Activated gamma-delta T cell treated with Interleukin-2 at 50 U/mL for 16 hours (primary cell): ENCODE measurements around the gene NCEH1.
"Not testable (repeated sequence)": the region's sequence is repeated elsewhere in the genome, so short reads cannot be mapped to it uniquely, and the experiment has no call there.

Experiments used
- DNase-seq: peaks from one replicate; pipeline ENCODE4 v3.0.0-alpha.2; 2020

NCEH1 gene

GRCh38 chr3:172707030-172707429 is 3.8 kb downstream of the NCEH1 start:
- no peak for DNase-seq

GRCh38 chr3:172705170-172705569 is 5.7 kb downstream of the NCEH1 start:
- DNase-seq: no peak

GRCh38 chr3:172704001-172704400 is 6.9 kb downstream of the NCEH1 start:
- no peak for DNase-seq

GRCh38 chr3:172702731-172703130 is 8.1 kb downstream of the NCEH1 start:
- not testable (repeated sequence) for DNase-seq

- no peak for DNase-seq
These were observed 8.6 kb downstream of the NCEH1 start for GRCh38 chr3:172702256-172702655.

GRCh38 chr3:172701751-172702150 is 9.1 kb downstream of the NCEH1 start:
- no peak for DNase-seq

- DNase-seq: no peak
These were observed 9.9 kb downstream of the NCEH1 start for GRCh38 chr3:172700936-172701455.

- DNase-seq: no peak
These were observed 10.6 kb downstream of the NCEH1 start for GRCh38 chr3:172700256-172700655.

- DNase-seq: no peak
These were observed 11.8 kb downstream of the NCEH1 start for GRCh38 chr3:172699031-172699430.

GRCh38 chr3:172698631-172699030 is 12.2 kb downstream of the NCEH1 start:
- no peak for DNase-seq

- DNase-seq: no peak
These were observed 13.3 kb downstream of the NCEH1 start for GRCh38 chr3:172697558-172697957.

GRCh38 chr3:172696357-172696756 is 14.5 kb downstream of the NCEH1 start:
- DNase-seq: no peak

- DNase-seq: no peak
These were observed 16.2 kb downstream of the NCEH1 start for GRCh38 chr3:172694573-172695246.

GRCh38 chr3:172692751-172693338 is 18.0 kb downstream of the NCEH1 start:
- no peak for DNase-seq

GRCh38 chr3:172690936-172691335 is 19.9 kb downstream of the NCEH1 start:
- no peak for DNase-seq

GRCh38 chr3:172688588-172688987 is 22.3 kb downstream of the NCEH1 start:
- no peak for DNase-seq

GRCh38 chr3:172687501-172687900 is 23.4 kb downstream of the NCEH1 start:
- DNase-seq: no peak

GRCh38 chr3:172685331-172686214 is 25.3 kb downstream of the NCEH1 start:
- no peak for DNase-seq

GRCh38 chr3:172680684-172681083 is 30.2 kb downstream of the NCEH1 start:
- DNase-seq: no peak

GRCh38 chr3:172679599-172679998 is 31.3 kb downstream of the NCEH1 start:
- no peak for DNase-seq

- DNase-seq: no peak
These were observed 32.8 kb downstream of the NCEH1 start for GRCh38 chr3:172678068-172678467.

- no peak for DNase-seq
These were observed 34.5 kb downstream of the NCEH1 start for GRCh38 chr3:172676196-172676922.
